ENCODE results near the gene MCM3. TPM values are rescaled to one million over a fixed set of nuclear protein-coding genes. Genes with fewer than 3 reads are reported as not detected.

MCM3 gene
- total and polyA plus RNA-seq, 2 of the 4 experiments (the other 2 are of a cell fraction) = 54.6 to 66.5 TPM

DNA sequence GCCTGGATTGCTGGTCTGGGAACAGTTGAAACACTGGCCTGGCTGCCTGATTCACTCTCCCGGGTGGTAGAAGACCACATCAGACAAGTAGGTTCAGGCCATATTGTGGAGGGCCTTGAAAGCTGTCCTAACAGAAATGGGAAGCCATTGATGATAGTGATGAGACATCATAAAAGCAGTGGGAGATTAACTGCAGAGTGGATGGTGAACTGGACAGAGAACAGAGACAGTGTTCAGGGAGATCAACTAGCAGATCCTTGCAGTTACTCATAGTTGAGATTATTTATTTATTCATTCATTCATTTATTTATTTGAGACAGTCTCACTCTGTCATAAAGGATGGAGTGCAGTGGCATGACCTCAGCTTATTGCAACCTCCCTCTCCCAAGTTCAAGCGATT is 30.2 kb upstream of the MCM3 start:
- Histone ChIP-seq H4K5ac (ENCODE audit: low read depth, low read length) (no peak overlapping the region), H3K9me3 (ENCODE audit: control insufficient read depth, insufficient read depth, low read length) (no peaks in the 10 kb centered on the region), H2AFZ (replicated peaks; ENCODE audit: low read length, poor library complexity) (no peak overlapping the region), H4K91ac (ENCODE audit: insufficient read depth, low read depth, low read length) (no peak overlapping the region), H3K4me3 (ENCODE audit: insufficient read depth, low read depth, low read length) (no peak overlapping the region), H3K18ac (ENCODE audit: low read depth, low read length) (no peak overlapping the region), H2BK15ac (ENCODE audit: low read depth, low read length) (no peak overlapping the region), H2BK20ac (ENCODE audit: low read depth, low read length) (no peak overlapping the region), H2AK5ac (ENCODE audit: low read depth, low read length) (no peak overlapping the region), H2BK5ac (ENCODE audit: low read depth, low read length, poor library complexity, severe bottlenecking) (no peak overlapping the region), H2BK120ac (ENCODE audit: low read depth, low read length) (no peak overlapping the region), H3K79me1 (ENCODE audit: low read depth in 1 of 2, low read length in 2 of 2) (no peaks in the 10 kb centered on the region), H3K36me3 (ENCODE audit: control insufficient read depth, insufficient read depth, low read length) (no peaks in the 10 kb centered on the region), H3K9me1 (ENCODE audit: insufficient read depth, low read length) (no peaks in the 10 kb centered on the region), H3K23ac (ENCODE audit: low read depth, low read length) (no peak overlapping the region), H3K4me2 (ENCODE audit: low read depth, low read length) (no peak overlapping the region), H3K27me3 (ENCODE audit: control insufficient read depth, insufficient read depth, low read length) (no peaks in the 10 kb centered on the region; the same call in 1 of the 2 replicates), H4K20me1 (ENCODE audit: insufficient read depth, low read length) (no peaks in the 10 kb centered on the region), H3K56ac (ENCODE audit: extremely low read depth, insufficient read depth, low read length) (no peak overlapping the region), H3K14ac (replicated peaks; ENCODE audit: low read depth, low read length) (no peak overlapping the region), H3K4ac (ENCODE audit: low read depth, low read length) (no peak overlapping the region), H4K8ac (ENCODE audit: low read depth in 2 of 2, low read length in 2 of 2) (no peak overlapping the region), H3K27ac (ENCODE audit: insufficient read depth, low read length) (no peak overlapping the region), H3K4me1 (ENCODE audit: control insufficient read depth, insufficient read depth, low read length) (peaks cover 2% of the 10 kb centered on the region), H3K9ac (ENCODE audit: low read depth, low read length) (no peak overlapping the region), H2AK9ac (replicated peaks; ENCODE audit: low read depth, low read length, poor library complexity) (no peak overlapping the region)
- WGBS, 2 experiments (ENCODE audit: extremely low coverage in 2 of 2, insufficient read length in 1 of 2) = 80% methylated on average over 1 of the region's 2 CpGs; no CpG with 5 or more reads in 1 of the 2 experiments
- ATAC-seq (ENCODE audit: low read depth) (peak; percentile 40), DNase-seq (peak; percentile 3)
- BruUV-seq (replicated peaks) = no TSS peak
- dilution Hi-C loops (cut with HindIII; ENCODE audit: low sequenced_read_pairs, unreplicated experiment) (no loop called here), in situ Hi-C loops (cut with MboI; ENCODE audit: low sequenced_read_pairs) (no loop called here), intact Hi-C loops (cut with micrococcal nuclease) (no loop called here)
- CTCF ChIA-PET = no interaction called here
- POLR2A ChIA-PET (ENCODE audit: unreplicated experiment) = no interaction called here
- TF ChIP-seq MAZ (IDR thresholded peaks at IDR 0.05; ENCODE audit: borderline replicate concordance, low read depth, low read length) (no peak), BHLHE40 (IDR thresholded peaks at IDR 0.05; ENCODE audit: low read depth, low read length) (no peak), CHD1 (IDR thresholded peaks at IDR 0.05; ENCODE audit: low read depth, low read length) (no peak), ELK1 (IDR thresholded peaks at IDR 0.05; ENCODE audit: borderline replicate concordance, low read depth, low read length) (no peak), RCOR1 (IDR thresholded peaks at IDR 0.05; ENCODE audit: insufficient replicate concordance, low read length) (no peak), FOS (IDR thresholded peaks at IDR 0.05; ENCODE audit: low read depth, low read length) (no peak), CTCF (conservative IDR thresholded peaks at IDR 0.05; ENCODE audit: low read depth, low read length) (no peak), MXI1 (IDR thresholded peaks at IDR 0.05; ENCODE audit: borderline replicate concordance, low read depth, low read length) (no peak), NFE2L2 (IDR thresholded peaks at IDR 0.05; ENCODE audit: low read depth, low read length) (no peak), RAD21 (IDR thresholded peaks at IDR 0.05; ENCODE audit: low read length) (no peak), POLR2A (IDR thresholded peaks at IDR 0.05; ENCODE audit: low read depth, low read length) (no peak), CEBPB (IDR thresholded peaks at IDR 0.05; ENCODE audit: low read depth, low read length) (no peak), SMC3 (IDR thresholded peaks at IDR 0.05; ENCODE audit: low read depth, low read length) (no peak), MAFK (IDR thresholded peaks at IDR 0.05; ENCODE audit: low read depth, low read length) (no peak), USF2 (IDR thresholded peaks at IDR 0.05; ENCODE audit: low read depth, low read length) (no peak), RFX5 (IDR thresholded peaks at IDR 0.05; ENCODE audit: low read depth, low read length) (no peak)

All from IMR-90 (cell line).